NCI-H2196 (cell line): ENCODE measurements around the gene CFAP74.
A peak's percentile ranks its signal among the peaks of the same experiment; 100 is the strongest.
"Not testable (repeated sequence)": the region's sequence is repeated elsewhere in the genome, so short reads cannot be mapped to it uniquely, and the experiment has no call there.

Experiments
- DNase-seq: peaks from one replicate; lab custom pipeline; 2025; ENCODE audit not compliant: unreplicated experiment; lab: John Stamatoyannopoulos, UW

CFAP74 gene

DNA sequence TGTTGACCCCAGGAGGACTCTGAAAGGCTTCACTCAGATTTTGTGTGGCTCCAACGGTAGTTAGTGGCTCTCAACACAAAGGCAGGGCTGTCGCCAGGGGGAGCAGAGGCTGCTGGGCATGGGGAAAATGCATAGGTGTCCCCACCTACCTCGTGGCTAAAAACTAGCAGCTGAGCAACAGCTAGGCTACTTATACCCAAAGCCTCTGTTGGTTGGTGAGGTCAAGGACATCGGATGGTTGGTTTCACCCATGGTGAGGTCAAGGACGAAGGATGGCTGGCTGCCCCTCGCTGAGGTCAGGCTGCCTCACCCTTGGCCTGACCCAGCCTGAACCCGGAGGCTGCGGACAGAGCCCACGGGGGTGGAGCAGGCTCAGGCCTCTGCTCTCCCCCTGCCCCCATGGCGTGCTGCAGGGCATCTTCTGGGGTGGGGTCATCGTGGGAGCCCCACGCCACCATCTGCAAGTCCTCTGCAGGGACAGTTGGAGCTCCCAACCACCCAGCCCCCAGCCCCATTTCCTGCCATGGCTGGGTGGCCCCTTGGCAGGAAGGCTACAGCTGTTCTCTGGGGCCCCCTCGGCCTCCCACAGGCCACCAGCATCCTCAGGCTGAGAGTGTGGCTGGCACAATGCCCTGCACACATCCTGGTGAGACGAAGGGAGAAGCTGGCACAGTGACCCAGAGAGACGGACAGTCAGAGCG is 104.2 kb downstream of the CFAP74 start:
- no peak for DNase-seq

DNA sequence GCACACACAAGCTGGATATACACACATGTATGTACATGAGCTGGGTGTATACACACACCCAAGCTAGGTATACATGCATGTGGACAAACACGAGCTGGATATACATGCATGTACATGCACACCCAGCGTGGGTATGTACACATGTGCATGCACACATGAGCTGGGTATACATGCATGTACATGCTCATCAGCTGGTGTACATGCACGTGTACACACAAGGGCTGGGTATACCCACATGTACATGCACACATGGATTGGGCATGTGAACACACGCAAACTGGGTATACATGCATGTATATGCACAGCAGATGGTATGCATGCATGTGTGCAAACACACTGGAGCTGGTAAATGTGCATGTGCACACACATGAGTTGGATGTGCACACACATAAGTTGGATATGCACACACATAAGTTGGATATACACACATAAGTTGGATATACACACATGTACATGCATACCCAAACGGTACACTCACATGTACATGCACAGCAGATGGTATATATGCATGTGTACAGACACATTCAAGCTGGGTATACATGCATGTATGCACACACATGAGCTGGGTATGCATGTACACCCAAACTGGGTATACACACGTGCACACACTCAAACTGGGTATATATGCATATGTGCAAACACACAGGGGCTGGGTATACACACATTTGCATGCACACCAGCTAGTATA is 105.2 kb downstream of the CFAP74 start:
- DNase-seq = no peak

DNA sequence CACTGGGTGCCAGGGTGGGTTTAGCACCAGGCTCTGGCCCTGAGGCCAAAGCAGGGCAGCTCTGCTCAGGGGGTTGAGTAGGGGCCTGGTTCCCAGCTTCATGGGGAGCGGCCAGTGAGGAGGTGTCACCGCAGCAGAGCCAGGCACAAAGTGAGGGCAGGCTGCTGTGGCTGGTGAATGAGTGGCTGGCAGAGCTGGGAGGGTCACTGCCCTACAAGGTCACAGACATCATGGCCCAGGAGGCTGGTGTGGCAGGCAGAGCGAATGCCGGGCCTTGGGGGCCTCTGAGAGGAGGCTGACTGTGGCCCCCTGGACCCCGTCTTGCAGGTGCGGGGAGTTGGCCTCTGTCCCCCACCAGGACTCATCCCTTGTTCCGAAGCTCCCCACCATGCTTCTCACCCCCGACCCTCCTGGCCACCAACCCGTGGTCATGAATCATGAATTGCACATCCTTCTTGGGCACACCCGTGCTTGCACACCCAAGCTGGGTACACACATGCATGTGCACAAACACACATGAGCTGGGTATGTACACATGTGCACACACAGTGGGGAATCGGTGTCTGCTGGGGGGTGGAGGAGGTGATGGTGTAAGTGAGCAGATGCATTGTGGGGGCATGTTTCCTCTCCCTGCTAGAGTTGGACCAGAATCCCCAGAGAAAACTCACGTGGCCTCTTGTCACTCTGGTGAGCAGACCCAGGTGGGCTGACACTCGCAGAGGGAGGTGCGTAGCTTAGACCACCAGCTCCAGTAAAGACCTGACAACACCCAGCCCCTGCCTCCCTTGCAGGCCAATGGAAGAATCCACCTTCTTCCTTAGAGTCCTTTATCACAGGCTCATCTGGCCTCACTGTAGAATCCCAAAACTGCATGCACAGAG is 107.9 kb downstream of the CFAP74 start:
- no peak for DNase-seq

DNA sequence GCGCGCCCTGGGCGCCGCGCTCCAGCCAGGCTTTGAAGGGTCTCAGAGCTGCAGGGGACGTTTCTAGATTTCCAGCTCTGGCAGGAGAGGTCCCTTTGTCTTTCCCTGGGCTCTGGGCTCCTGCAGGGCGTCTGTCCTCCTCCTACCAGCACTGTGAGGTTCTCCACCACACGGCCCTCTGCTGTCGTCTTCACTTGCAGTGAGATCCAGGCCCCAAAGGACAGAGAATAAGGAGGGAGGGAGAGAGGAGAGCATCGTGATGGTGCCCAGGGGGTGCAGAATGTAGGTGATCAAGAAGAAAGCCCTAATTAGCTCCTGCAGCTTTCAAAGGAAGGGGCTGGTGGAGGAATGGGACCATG is 108.5 kb downstream of the CFAP74 start:
- DNase-seq = no peak

DNA sequence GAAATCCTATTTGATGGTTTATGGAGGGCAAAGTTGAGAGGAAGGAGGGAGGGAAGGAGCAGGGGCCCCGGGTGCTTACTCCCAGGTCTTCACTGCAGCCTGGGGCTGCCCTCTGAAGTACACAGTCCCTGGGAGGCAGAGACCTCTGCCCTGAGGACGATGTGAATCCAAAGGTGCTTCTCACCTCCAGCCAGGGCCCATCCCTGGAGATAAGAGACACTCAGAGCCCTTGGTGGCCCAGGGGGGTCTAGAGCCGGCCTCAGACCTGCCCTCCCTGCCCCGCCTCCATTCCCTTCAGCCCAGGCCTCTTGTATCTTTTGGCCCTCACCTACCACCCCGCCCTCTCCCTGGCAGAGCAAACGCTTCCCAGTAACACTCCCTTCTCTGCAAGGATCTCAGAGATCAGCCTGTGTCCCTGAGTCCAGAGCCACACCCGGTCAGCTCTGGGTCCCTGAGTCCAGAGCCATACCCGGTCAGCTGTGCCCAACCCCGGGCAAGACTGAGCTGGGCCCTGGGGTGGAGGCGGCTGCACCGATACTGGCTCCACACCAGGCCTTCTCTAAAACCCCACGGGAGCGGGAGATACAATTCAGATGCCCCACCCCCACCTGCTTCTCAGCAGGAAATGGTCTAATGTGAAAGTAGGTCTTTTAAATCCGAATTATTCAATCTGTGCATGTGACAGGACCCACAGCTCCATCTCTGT is 109.1 kb downstream of the CFAP74 start:
- DNase-seq = no peak

DNA sequence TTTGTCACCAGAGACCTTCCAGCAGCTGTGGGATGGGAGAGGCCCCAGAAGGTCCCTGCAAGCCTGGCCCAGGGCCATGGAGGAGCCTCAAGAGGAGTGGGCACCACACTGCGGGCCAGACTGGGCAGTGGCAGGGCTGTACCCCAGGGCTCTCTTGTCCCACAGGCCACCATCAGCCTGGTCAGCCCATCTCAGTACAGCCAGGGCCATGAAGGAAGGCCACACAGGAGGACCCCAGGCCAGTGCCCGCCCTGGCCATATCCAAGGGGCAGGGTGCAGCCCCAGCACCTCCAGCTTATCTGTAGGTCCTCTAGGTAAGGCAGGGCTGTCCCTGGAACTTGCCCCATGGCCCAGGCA is 109.6 kb downstream of the CFAP74 start:
- DNase-seq = no peak

DNA sequence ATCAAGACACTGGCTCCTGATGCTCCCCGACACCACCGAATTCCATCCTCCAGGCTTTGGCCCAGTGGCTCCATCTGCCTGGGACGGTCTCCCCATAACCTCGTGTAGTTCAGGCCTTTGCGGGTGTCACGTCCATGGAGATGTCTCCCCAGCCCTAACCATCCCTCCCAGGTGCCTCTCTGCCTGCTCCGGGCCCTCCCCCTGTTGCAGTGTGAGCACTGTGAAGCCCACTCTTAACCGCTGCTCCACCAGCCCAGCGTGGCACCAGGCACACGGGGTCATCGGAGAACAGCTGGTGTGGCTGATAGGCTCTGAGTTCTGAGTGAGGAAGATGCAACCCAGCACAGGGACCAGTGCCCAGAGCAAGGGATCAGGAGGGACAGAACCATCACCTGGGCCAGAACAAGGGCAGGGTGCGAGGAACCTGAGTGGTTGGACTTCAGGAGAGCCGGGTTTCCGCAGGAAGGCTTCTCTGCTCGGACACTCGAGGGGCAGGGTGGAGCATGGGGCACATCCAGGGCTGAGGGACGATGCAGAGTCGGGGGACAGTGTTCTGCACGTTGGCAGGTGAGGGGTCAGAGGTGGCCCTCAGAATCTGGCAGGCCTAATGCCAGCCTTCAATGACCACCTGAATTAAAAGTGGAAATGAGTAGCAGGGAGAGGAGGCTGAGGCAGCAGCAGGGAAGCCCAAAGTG is 110.1 kb downstream of the CFAP74 start:
- DNase-seq = no peak

DNA sequence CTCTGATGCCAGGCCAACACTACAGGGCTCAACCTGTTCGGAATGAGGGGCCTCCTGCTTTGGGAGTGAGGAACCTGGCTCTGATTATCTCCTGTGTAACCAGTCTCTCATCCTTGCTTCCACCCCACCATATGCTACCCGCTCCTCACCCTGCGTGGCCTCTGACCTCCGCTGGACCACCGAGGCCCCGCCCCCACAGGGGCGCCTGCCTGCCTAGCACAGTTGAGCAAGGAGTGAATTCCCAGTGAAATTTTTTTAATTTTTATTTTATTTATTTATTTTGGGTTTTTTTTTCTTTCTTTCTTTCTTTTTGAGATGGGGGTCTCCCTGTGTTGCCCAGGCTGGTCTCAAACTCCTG is 110.8 kb downstream of the CFAP74 start:
- DNase-seq = no peak

DNA sequence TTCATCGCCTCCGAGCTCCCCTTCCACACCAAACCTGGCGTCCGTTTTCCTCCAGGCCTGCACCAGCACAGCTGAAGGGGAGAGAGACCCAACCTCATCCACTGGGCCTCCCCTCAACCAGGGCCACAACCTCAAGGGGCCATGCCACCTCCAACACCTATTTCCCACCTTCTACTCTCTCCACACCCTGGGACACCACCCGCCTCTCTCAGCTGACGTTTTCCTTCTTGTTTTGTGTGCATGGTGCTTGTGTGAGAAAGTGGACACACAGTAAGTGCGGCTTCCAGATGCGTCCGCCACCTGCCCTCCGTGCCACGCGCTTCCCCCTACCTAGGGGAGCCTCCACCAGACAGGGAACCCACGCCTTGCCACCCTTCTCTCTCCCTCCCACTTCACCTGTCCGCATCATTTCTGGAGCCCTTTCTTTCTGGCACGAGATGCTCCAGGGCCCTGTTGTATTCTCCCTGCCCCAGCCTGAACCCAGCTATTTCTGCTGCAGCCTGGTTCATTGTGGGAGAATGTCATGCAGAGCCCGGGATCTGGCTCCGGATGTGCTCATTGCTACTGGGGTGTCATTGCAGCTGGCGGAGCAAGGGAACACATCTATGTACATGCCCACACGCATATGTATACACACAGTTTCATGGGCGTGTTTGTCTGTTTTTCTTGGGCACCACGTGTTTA is 111.4 kb downstream of the CFAP74 start:
- DNase-seq = no peak

DNA sequence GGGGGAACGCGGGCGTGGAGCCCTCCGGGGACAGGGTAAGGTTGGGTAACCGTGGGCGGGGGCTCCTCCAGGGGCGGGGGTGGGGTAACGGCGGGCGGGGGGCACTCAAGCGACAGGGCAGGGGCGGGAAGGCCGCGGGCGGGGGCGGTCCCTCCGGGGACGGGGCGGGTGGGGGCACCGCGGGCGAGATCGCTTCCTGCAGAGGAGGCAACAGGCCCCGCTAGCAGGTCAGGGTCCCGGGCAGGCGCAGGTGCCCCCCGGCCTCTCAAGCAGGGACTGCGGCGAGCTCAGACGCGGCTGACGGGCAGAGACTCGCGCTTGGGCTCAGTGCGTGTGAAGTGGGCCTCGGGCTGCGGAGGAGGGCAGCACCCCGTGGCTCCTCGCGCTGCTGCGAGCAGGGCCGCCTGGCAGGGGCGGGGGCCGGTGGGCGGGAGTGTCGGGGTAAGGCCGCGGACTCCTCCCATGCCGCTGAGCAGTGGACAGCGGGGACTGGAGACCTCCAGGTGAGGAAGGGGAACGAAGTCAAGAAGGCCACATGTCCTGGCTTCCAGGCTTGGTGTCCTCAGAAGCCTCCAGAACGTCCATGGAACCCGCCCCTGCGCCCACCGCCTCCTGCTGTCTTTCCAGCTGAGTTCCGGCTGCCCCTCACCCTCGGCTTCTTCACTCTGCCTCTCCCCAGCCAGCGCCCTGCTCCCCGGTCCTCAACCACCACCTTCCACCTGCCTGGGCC is 112.1 kb downstream of the CFAP74 start:
- peak; percentile 74 for DNase-seq

DNA sequence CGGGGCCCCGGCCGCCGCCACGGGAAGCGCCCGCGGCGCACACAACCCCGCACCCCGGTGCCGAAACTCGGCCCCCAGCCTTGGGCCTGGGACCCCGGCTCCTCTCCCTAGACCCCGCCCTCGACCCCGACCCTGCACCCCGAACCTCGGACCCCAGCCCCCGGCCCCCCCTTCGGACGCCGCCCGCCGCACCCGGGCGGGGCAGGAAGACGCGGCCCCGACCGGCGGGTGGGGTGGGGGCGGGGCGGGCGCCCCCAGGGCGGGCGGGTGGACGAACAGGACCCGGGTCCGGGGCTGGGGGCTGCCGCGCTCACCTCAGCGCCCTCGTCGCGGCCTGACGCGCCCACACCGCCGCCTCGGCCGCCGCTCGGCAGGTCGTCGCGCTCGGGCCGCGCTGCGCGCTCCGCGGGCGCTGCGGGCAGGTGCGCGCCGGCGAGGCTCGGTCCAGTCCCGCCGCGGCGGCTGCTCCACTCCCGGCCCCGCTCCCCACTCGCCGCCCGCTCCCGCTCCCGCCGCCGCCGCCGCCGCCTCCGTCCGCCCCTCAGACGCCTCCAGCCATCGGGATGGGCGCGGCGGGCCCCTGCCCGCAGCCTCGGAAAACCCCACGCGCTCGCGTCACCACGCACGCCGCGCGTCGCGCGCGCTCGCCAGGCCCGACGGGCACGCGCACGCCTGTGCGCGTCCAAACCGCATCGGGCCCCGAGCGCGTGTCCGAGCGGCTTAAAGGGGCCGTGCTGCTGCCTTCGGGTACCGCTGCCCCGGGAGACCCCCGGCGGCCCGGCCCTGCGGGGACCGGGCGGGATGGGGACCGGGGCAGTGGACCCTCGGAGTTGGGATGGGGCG is 112.9 kb downstream of the CFAP74 start, which contains the start of gene GNB1:
Gene GNB1, minus strand, starts transcription at position 582 of the 843 bp plus-strand sequence. CDS start 65,634 bp downstream, outside the sequence.
- DNase-seq = peak; percentile 93

DNA sequence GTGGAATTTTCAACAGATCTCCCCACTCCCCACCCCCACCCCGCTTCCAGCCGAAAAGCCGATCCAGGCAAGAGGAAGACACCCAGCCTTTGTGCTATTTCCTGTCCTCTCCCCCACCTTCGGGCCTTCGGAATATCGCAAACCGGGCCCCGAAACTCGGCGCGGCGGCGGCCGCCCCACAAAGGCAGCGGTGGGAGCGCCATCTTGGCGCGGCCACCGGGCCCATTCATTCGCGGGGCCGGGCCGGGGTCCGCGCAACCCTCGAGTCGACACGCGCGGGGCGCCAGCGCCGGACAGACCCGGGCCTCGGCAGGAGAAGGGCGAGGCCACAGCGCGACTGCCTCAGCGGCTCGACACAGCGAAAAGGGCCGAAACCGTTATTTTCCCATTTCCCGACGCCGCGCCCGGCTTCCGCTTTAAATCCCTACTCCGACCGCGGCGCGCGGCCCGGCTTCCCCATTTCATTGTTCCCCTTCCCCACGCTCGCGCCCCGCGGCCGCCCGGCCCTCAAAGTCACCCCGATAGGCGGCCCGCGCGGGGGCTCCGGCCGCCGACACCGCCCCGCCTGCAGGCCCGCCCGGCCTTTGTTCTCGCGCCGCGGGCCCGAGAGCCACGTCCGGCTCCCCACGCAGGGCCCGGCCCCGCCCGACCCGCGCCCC is 113.6 kb downstream of the CFAP74 start:
- DNase-seq = no peak

DNA sequence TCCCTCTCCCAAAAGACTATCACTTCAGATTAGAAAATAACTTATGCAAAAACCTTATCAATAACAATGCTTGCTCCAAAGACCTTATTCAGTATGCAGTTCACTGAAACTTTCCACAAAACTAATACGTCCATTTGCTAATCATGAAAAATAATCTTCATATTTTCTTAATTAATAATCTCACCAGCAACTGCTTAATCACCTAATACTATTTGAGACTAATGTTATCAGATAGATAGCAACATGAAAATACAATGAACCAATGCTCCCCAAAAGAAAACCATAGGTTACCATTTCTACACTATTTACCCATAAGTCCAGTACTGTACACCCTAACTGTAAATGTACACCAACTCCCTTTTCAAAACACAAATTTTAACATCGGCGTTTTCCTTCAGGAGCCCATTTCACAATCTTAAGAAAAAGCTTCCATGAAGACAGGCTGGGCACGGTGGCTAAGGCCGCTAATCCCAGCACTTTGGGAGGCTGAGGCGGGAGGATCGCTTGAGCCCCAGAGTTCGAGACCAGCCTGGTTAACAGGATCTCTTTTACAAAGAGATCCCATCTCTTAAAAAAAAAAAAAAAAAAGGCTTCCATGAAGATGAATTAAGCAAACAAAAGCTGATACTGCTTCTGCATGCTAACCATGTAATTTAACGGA is 114.4 kb downstream of the CFAP74 start:
- DNase-seq = no peak

DNA sequence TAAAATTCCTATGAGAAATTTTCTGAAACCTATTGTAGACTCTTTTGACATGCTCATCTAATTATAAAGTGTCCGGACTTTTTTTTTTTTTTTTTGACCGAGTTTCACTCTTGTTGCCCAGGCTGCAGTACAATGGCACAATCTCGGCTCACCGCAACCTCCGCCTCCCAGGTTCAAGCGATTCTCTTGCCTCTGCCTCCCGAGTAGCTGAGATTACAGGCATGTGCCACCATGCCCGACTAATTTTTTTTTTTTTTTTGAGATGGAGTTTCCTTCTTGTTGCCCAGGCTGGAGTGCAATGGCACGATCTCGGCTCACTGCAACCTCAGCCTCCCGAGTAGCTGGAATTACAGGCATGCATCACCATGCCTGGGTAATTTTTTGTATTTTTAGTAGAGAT is 119.7 kb downstream of the CFAP74 start:
- not testable (repeated sequence) for DNase-seq

DNA sequence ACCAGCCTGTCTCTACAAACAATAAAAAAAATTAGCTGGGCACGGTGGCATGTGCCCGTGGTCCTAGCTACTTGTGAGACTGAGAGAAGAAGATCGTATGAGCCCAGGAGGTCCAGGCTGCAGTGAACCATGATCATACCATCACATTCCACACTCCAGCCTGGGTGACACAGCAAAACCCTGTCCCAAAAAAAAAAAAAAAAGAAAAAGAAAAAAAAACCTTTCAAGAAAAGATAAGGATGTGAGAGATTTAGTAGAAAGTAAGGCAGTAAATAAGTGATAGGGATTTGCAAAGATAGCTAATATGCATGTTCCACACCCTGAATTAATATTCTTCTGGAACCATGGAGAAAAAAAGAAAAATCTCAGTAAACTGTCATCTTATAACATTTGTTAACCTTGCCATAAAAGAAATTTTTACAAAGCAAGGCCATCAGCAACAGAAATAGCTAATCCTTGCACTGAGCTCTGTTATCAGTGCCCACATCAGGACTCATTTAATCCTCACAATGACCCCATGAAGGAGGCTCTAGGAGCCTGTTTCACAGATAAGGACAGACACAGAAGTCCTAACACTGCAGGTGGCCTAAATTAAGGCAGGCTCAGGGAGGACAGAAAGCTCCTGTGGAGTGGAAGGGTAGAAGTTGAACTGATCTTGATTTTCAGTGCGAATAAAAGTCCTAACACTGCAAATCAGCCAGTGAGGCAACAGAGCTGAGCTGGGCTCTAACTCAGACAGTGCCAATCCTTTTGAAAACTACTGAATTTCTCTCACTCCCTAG is 120.3 kb downstream of the CFAP74 start:
- no peak for DNase-seq

DNA sequence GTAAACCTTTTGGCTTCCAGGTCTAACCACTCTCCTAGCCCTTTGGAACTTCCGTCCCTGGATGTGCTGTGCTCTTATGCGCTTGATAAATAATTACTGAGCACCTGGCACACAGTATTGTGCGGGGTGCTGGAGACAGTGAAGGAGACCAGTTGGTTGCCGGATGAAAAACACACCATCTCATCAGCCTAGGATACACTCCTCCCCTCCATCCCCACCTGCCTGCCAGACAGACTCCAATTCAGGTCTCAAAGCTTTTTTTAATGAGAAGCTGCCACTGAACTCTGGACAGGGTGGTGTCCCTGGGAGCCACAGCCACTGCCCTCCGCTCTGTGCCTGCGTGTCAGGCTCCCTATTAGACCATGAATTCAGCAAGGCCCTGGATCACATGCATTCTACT is 121.9 kb downstream of the CFAP74 start:
- peak; percentile 38 for DNase-seq
